ENCODE data around the gene HIC2.
"Not testable (repeated sequence)": the region's sequence is repeated elsewhere in the genome, so short reads cannot be mapped to it uniquely, and the experiment has no call there.

GRCh38 chr22:21434378-21435233 is 17.4 kb downstream of the HIC2 start:
- not testable (repeated sequence) for TF ChIP-seq EZH2 (IDR thresholded peaks at IDR 0.05); REST (IDR thresholded peaks at IDR 0.05; ENCODE audit: low read depth); RAD21 (IDR thresholded peaks at IDR 0.05; ENCODE audit: low read depth); CTCF (IDR thresholded peaks at IDR 0.05 in 2 of 3, conservative IDR thresholded peaks at IDR 0.05 in 1 of 3; ENCODE audit: borderline replicate concordance in 1 of 3, insufficient read depth in 1 of 3, low read depth in 2 of 3, low read length in 2 of 3)

All from HCT116 (cell line).